HG02678 (cell line): ENCODE results near the gene PRKAG3.

Experiments
- ATAC-seq: cut with Tn5 transposase; IDR thresholded peaks from one replicate; pipeline ENCODE4 v1.9.1; 2021; ENCODE audit warnings: mild to moderate bottlenecking, moderate library complexity; ENCODE audit not compliant: unreplicated experiment

Gene PRKAG3

GRCh38 chr2:218815649-218816048, 16.0 kb downstream of the PRKAG3 start:
- no peak for ATAC-seq

DNA sequence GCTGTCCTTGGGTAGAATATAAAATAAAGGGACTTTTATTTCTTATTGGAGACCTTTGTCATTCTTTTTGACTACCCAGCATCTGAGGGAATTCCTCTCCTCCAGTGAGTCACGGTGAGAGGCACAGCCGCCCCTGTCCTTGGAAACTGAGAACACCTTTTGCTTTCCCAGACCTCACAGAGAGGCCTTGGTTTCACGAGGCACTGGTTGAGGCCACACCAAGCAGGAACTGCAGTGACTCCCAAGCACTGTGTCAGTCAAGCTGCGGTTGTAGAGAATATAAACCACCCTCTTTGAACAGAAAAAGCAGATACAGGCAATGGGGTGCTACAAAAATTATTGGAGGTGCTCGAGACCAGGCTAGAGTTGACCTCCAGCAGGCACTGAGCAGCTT, 16.4 kb downstream of the PRKAG3 start:
- no peak for ATAC-seq

DNA sequence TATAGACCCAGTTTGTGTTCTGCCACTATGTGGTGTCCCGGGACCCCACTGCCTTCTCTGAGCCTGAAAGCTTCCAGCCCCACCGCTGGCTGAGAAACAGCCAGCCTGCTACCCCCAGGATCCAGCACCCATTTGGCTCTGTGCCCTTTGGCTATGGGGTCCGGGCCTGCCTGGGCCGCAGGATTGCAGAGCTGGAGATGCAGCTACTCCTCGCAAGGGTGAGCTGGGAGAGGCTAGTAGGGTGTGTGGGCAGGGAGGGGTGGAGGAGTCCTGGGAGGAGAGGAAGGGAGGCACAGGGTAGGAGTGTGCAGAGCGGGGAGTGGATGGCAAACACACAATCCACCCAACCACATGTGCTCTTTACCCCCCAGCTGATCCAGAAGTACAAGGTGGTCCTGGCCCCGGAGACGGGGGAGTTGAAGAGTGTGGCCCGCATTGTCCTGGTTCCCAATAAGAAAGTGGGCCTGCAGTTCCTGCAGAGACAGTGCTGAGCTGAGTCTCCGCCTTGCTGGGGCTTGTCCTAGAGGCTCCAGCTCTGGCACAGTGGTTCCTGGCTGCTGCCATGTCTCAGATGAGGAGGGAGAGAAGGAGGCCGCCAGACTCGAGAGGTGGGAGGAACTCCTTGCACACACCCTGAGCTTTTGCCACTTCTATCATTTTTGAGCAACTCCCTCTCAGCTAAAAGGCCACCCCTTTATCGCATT, 16.9 kb downstream of the PRKAG3 start:
- ATAC-seq = no peak

DNA sequence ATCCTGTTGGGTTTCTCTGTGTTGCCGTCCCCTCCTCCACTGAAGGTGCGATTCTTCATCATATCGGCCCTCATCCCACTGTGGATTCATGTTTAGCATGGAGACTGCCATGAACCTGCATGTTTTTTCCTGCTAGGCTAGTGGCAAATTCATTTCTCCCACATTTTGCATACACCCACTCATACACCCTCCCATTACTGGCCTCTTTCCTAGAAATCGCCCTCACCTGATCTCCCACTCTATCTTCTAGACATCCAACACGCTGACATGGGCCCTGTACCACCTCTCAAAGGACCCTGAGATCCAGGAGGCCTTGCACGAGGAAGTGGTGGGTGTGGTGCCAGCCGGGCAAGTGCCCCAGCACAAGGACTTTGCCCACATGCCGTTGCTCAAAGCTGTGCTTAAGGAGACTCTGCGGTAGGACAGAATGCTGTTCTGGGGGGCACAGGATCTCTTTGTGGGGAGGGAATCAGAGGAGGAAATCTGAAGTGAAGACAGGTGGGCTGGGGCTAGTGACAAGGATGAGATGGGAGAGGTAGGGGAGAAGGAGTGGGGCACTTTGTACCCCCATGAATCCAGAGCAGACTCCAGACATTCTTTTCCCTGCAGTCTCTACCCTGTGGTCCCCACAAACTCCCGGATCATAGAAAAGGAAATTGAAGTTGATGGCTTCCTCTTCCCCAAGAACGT, 17.7 kb downstream of the PRKAG3 start:
- ATAC-seq = no peak

DNA sequence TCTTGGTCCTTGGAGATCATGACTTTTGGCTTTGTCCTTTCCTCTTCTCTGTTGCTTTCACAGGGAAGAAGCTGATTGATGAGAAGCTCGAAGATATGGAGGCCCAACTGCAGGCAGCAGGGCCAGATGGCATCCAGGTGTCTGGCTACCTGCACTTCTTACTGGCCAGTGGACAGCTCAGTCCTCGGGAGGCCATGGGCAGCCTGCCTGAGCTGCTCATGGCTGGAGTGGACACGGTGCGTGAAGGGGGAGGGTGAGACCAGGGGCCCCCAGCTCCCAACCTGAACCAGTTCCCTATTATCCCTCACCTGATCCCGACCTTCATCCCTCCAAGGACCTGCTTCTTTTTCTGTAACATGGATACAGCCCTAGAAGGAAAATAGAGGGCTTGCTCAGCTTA, 18.7 kb downstream of the PRKAG3 start:
- ATAC-seq = no peak

- no peak for ATAC-seq
Measured at GRCh38 chr2:218812096-218812815, 19.3 kb downstream of the PRKAG3 start.

GRCh38 chr2:218811382-218811781, 20.2 kb downstream of the PRKAG3 start:
- no peak for ATAC-seq

- no peak for ATAC-seq
Measured at GRCh38 chr2:218810256-218810655, 21.3 kb downstream of the PRKAG3 start.

DNA sequence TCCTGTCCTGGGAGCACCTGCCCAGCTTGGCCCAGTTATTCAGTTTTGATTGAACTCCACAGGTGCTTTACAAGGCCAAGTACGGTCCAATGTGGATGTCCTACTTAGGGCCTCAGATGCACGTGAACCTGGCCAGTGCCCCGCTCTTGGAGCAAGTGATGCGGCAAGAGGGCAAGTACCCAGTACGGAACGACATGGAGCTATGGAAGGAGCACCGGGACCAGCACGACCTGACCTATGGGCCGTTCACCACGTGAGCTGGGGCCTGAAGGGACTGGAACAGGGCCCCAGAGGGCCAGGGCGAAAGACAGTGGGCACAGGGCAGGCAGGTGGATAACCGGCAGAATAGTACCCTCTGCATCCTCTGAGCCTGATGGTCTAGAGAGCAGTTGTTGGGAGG, 22.1 kb downstream of the PRKAG3 start:
- ATAC-seq = no peak

GRCh38 chr2:218807626-218808025, 24.0 kb downstream of the PRKAG3 start:
- no peak for ATAC-seq

DNA sequence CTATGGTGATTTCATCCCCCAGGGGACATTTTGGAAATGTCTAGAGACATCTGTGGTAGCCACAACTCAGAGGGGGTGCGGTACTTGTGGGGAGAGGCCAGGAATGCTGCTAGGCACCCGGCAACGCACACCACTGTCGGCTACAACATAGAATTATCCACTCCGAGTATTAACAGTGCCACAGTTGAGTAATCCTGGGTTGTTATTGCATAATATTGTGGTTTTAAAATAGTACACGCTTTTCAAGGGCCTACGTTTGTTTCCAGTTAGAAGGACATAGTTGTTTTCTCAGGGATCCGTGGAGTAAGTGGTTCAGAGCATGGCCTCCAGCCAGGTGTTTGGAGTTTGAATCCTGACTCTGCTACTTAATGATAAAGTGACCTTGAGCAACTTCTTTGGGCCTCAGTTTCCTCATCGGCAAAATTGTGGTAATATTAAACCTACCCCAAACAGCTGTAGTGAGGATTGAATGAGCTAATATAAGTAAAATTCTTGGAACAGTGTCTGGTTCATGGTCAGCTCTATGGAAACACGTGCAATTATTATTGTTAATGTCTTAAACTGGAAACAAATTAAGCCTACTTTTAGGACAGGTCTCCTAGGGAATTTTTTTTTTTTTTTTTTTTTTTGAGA, 25.1 kb downstream of the PRKAG3 start:
- ATAC-seq = no peak

DNA sequence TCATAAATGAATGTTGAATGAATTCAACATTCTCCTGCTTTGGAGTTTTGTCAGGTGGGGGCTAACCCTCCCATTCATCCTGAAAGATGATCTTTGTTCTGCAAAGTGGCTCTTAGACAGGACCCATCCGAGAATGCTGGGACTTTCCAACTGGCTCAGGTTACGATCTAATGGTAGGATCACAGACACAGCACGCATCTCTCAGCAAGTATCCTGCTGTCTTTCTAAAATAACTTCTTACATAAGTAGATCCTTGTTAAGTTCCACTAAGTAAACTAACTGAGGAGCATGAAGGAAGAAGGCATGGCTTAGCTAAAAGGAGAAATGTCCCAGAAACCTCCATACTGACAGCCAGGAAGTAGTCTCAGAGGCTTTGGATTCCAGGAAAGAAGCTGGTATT, 26.0 kb downstream of the PRKAG3 start:
- ATAC-seq = no peak

- ATAC-seq = no peak
Measured at GRCh38 chr2:218804817-218805216, 26.8 kb downstream of the PRKAG3 start.

- ATAC-seq = no peak
Measured at GRCh38 chr2:218802386-218802994, 29.1 kb downstream of the PRKAG3 start.

DNA sequence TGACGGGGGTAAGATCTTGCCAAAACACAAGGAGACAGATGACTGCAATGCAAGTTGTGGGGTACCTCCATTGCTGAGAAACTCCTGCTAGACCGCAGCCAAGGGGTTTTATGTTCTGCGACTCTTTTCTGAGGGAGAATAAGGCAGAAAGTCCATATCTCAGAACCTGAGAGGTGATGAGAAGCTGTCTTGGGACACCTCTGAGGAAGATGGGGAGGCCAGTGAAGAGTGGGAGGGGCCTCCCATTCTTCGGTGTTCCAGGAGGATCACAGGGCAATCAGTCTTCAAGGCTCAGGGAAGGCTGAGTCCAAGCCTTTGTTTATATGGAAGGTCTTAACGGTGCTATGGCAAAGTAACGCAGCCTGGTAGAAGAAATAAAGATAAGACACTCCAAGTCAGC, 31.6 kb downstream of the PRKAG3 start:
- no peak for ATAC-seq

DNA sequence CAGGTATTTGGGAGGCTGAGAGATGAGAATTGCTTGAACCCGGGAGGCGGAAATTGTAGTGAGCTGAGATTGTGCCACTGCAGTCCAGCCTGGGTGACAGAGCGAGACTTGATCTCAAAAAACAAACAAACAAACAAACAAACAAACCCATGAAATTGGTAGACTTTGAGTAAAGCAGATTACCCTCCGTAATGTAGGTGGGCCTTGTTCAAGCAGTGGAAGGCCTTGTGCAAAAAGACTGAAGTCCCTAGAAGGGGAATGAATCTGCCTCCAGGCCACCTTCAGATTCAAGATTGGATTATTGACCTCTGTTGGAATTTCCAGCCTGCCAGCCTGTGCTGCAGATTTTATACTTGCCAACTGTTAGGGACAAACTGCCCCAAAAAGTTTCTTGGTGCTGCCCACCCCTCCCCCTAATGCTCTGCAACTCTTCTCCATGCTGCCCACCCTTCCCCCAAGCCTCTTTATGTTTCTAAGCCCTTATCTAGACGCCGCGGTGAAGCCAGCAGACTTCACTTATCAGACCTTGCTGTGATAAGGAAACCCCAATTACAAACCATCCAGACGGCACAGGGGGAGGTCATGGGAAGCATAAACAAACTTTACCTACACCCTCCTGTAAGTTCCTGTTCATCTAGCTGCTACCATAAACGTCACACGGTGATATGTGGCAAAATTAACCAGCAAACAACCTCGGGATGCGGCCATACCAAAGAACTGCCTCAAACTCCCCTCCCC, 32.7 kb downstream of the PRKAG3 start:
- ATAC-seq = no peak

- ATAC-seq = no peak
Measured at GRCh38 chr2:218796691-218797090, 34.9 kb downstream of the PRKAG3 start.

GRCh38 chr2:218792433-218792832, 39.2 kb downstream of the PRKAG3 start:
- no peak for ATAC-seq

DNA sequence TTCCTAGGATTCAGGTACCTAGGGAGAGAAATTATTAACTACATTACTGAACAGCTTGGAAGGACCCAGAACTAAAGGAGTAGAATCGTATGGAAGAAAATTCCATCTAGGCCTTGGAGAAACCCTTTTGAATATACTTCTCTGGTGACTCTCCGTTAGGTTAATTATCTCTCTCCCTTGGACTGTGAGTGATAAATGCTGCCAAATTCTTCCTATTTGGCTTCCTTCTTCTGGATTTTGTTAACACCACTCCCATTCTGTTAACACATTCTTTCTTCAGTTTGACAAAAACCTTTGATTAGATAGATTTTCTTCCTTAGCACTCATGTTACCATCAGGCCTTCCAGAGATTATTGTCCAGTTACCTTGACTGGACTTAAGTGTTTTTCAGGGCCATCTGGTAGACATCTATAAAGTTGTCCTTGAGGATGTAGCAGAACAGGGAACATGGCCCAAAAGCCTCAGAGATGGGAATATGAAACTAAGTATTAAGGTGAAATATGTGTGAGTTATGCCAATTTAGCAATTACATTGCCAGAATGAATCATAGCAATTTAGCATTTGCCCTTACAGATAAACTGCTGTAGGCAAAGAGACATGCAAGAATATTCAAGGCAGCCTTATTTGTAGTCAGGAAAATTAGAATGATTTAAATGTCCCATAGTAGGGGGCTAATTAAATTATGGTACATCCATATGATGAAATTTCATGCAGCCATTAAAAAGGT, 42.9 kb downstream of the PRKAG3 start:
- ATAC-seq = no peak

- no peak for ATAC-seq
Measured at GRCh38 chr2:218786133-218786532, 45.5 kb downstream of the PRKAG3 start.
